Activated CD8-positive, alpha-beta memory T cell treated with anti-CD3 and anti-CD28 coated beads for 36 hours (primary cell): ENCODE measurements around the gene PLP2. TPM values are rescaled to one million over a fixed set of nuclear protein-coding genes. Genes with fewer than 3 reads are reported as not detected.
"Not testable (repeated sequence)": the region's sequence is repeated elsewhere in the genome, so short reads cannot be mapped to it uniquely, and the experiment has no call there.

Source experiments
- CTCF ChIA-PET: fragments of 350-600 bp; sonication (Branson Sonifier 250); formaldehyde crosslinking; loops from one replicate; lab custom pipeline; 2021; ENCODE audit warnings: antibody characterized with exemption; lab: Charles Lee
- POLR2A ChIA-PET: fragments of 350-600 bp; sonication (Branson Sonifier 250); formaldehyde crosslinking; loops from one replicate; lab custom pipeline; 2021; ENCODE audit warnings: antibody characterized with exemption; lab: Charles Lee
- total RNA-seq, 2 experiments: library from RNA; stranded (reverse); gene quantifications; one replicate each; pipeline ENCODE4 v1.2.3, GENCODE V29; 2021

The PLP2 gene, protein sequence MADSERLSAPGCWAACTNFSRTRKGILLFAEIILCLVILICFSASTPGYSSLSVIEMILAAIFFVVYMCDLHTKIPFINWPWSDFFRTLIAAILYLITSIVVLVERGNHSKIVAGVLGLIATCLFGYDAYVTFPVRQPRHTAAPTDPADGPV
- 10 to 100 TPM; 80.2 to 86.8 TPM for total RNA-seq

GRCh38 chrX:49171752-49172279, at the start of gene PLP2:
PLP2 (plus strand) TSS chrX:49171898; CDS start chrX:49172001, 103 bp downstream.
- POLR2A ChIA-PET = interaction anchor here (1.7 kb wide), 1 partner anchor 16 kb away, joined by 5 read pairs; no protein-coding TSS in a partner anchor
- CTCF ChIA-PET = interaction anchor here (0.8 kb wide), 1 partner anchor 16 kb away, joined by 3 read pairs; no protein-coding TSS in a partner anchor

GRCh38 chrX:49122499-49122898, 49.2 kb upstream of the PLP2 start:
- ChIA-PET POLR2A (no interaction called here), CTCF (interaction anchor here (1.3 kb wide), 1 partner anchor 44 kb away, joined by 3 read pairs; no protein-coding TSS in a partner anchor)

GRCh38 chrX:49127742-49128258, 43.9 kb upstream of the PLP2 start:
- POLR2A ChIA-PET, CTCF ChIA-PET: not testable (repeated sequence)

DNA sequence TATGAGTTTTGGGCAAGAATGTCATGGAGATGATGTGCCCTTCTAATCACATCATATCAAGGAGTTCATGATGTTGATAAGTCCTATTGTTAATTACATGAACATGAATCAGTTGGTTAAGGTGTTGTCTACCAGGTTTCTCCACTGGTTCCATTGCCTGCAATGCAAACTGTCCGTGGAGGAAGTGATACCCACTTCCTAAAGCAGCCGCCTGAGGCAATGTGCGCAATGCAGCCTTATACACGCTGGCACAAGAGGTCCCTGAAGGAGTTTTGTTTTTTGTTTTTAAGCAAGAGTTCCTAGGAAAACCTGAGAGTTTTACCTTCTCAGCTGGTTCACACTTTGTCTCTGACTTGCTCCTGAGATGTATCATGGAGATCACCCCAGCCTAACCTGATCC, 42.3 kb upstream of the PLP2 start:
- POLR2A ChIA-PET = no interaction called here
- CTCF ChIA-PET = no interaction called here

DNA sequence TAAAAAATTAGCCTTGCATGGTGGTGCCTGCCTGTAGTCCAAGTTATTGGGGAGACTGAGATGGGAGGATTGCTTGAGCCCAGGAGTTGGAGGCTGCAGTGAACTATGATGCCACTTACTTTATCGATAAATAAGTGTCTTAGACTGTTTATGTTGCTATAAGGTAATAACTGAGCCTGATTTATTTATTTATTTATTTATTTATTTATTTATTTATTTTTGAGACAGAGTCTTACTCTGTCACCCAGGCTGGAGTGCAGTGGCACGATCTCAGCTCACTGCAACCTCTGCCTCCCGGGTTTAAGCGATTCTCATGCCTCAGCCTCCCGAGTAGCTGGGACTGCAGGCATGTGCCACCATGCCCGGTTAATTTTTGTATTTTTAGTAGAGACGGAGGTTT, 39.4 kb upstream of the PLP2 start:
- CTCF ChIA-PET = interaction anchor here (0.8 kb wide), 1 partner anchor 97 kb away, joined by 3 read pairs; no protein-coding TSS in a partner anchor
- POLR2A ChIA-PET = not testable (repeated sequence)

- CTCF ChIA-PET = interaction anchor here (0.6 kb wide), 1 partner anchor 581 kb away, joined by 3 read pairs; no protein-coding TSS in a partner anchor
Measured at GRCh38 chrX:49133759-49134158, 37.9 kb upstream of the PLP2 start.

GRCh38 chrX:49137492-49137891, 34.2 kb upstream of the PLP2 start:
- CTCF ChIA-PET = interaction anchor here (1.1 kb wide), 1 partner anchor 23 kb away, joined by 3 read pairs; no protein-coding TSS in a partner anchor
- POLR2A ChIA-PET = no interaction called here

More at GRCh38 chrX:49133759-49134158, 37.9 kb upstream of the PLP2 start:
- POLR2A ChIA-PET = no interaction called here

GRCh38 chrX:49139713-49140112, 32.0 kb upstream of the PLP2 start:
- ChIA-PET POLR2A (interaction anchor here (0.6 kb wide), 1 partner anchor 25 kb away, joined by 3 read pairs; no protein-coding TSS in a partner anchor), CTCF (no interaction called here)

DNA sequence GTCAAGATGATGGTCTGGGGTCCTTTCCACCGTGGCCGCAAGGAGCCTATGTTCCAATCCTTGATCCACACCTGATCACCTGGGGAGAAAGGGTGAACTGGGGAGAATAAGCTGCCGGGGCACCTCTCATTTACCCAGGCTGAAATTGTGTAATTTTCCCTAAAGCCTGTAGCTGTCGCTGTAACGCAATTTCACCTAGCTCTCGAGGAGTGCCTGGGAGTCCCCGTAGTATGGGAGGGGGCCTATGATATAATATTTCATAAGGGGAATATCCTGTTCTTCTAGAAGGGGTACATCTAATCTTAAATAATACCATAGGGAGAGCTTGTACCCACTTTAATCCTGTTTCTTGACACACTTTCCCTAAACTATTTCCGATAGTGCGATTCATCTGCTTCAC, 29.4 kb upstream of the PLP2 start:
- POLR2A ChIA-PET = not testable (repeated sequence)
- CTCF ChIA-PET = interaction anchor here (1.0 kb wide), 1 partner anchor 21 kb away, joined by 4 read pairs; no protein-coding TSS in a partner anchor

GRCh38 chrX:49143154-49143553, 28.5 kb upstream of the PLP2 start:
- POLR2A ChIA-PET = not testable (repeated sequence)
- CTCF ChIA-PET = interaction anchor here (1.4 kb wide), 1 partner anchor 23 kb away, joined by 3 read pairs; no protein-coding TSS in a partner anchor

- CTCF ChIA-PET = no interaction called here
- POLR2A ChIA-PET = no interaction called here
Measured at GRCh38 chrX:49147282-49147681, 24.4 kb upstream of the PLP2 start.

- ChIA-PET CTCF (no interaction called here), POLR2A (no interaction called here)
Measured at GRCh38 chrX:49147936-49148335, 23.8 kb upstream of the PLP2 start.

DNA sequence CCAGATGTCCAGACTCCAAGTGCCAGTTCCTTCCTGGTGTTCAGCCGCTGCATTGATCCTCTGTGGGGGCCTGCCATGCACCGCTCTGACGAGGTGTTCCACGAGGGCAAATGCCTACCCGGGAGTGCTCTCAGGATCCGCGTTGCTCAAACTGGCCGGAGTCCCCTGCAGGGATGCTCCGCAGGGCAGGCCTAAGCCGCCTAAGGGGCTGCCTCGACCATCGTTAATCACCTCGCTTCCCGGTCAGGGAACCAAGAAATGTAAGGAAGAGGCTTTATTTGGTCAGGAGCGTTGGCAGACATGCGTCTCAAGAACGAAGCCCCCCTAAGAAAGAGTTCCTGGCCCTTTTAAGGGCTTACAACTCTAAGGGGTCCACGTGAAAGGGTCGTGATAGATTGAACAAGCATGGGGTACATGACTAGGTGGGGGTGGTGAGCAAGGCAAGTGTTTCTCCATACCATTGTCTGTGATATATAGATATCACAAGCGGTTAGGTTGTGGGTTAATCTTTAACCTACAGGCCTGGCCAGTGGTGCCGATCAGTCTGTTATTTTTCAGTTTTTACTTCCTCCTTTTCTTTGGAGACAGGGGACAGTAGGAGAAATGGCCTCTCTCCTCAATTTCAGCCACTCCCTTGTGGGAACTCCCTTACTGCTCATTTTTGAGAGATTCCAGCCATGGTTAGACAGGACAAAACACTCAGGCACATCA, 23.2 kb upstream of the PLP2 start:
- POLR2A ChIA-PET, CTCF ChIA-PET: not testable (repeated sequence)

DNA sequence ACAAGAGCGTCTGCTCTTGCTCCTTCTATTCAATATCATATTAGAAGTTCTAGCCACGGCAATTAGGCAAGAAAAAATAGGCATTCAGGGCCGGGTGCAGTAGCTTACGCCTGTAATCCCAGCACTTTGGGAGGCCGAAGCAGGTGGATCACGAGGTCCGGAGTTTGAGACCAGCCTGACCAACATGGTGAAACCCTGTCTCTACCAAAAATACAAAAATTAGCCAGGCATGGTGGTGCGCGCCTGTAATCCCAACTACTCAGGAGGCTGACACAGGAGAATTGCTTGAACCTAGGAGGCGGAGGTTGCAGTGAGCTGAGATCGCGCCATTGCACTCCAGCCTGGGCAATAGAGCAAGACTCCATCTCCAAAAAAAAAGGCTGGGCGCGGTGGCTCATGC, 22.4 kb upstream of the PLP2 start:
- CTCF ChIA-PET, POLR2A ChIA-PET: not testable (repeated sequence)

DNA sequence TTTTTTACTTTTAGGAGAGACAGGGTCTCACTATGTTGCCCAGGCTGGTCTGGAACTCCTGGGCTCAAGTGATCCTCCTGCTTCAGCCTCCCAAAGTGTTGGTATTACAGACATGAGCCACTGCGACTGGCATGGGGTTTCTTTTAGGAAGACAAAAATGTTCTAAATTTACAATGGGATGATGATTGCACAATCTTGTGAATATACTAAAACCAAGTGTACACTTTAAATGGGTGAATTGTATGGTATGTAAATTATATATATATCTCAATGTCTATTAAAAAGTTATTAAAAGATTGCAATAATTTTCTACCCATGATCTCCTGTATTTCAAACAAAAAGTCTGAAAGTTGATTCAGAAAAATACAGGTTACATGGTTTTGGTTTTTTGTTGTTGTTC, 18.2 kb upstream of the PLP2 start:
- CTCF ChIA-PET = interaction anchor here (0.7 kb wide), 1 partner anchor 725 kb away, joined by 3 read pairs; no protein-coding TSS in a partner anchor
- POLR2A ChIA-PET = no interaction called here

DNA sequence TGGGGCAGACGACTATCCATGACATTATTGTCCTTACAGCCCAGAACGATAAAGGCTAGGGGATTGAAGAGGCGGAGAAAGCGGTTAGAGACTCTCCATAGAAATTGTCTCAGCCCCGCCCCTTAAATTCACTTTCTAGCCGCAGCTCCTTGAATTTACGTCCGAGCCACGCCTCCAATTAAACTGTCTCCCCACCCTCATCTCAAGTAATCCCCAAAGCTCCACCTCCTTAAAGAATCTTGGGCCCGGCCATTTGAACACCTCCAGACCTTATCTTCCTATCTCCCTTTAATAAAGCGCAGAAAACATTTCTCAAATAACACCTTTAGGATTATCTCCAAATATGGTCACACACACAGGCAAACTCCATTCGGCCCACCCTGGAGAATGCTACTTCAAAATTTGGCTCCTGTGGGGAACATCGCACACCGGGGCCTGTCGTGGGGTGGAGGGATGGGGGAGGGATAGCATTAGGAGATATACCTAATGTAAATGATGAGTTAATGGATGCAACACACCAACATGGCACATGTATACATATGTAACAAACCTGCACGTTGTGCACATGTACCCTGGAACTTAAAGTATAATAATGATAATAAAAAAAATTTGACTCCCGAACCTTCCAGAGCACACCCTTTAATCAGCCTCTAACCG, 16.3 kb upstream of the PLP2 start:
- ChIA-PET CTCF (interaction anchor here (0.6 to 2.1 kb wide), 8 partner anchors 9 to 100 kb away, joined by 3 to 7 read pairs (median 4); partner anchors contain the start of gene PLP2), POLR2A (interaction anchor here (0.6 to 1.4 kb wide), 3 partner anchors 11 to 29 kb away, joined by 3 to 5 read pairs (median 4); partner anchors contain the start of gene PLP2)

- ChIA-PET POLR2A (interaction anchor here (0.6 to 1.3 kb wide), 2 partner anchors 10 to 16 kb away, joined by 4 to 5 read pairs; partner anchors contain the start of gene PLP2), CTCF (interaction anchor here (0.6 to 2.1 kb wide), 8 partner anchors 8 to 101 kb away, joined by 3 to 7 read pairs (median 4); partner anchors contain the start of gene PLP2)
Measured at GRCh38 chrX:49155900-49156837, 15.5 kb upstream of the PLP2 start.

- ChIA-PET POLR2A (no interaction called here), CTCF (interaction anchor here (1.0 kb wide), 1 partner anchor 9 kb away, joined by 4 read pairs; no protein-coding TSS in a partner anchor)
Measured at GRCh38 chrX:49157194-49157593, 14.5 kb upstream of the PLP2 start.
